ENCODE results near the gene SLC24A3.
A peak's percentile ranks its signal among the peaks of the same experiment; 100 is the strongest.

SLC24A3 gene

DNA sequence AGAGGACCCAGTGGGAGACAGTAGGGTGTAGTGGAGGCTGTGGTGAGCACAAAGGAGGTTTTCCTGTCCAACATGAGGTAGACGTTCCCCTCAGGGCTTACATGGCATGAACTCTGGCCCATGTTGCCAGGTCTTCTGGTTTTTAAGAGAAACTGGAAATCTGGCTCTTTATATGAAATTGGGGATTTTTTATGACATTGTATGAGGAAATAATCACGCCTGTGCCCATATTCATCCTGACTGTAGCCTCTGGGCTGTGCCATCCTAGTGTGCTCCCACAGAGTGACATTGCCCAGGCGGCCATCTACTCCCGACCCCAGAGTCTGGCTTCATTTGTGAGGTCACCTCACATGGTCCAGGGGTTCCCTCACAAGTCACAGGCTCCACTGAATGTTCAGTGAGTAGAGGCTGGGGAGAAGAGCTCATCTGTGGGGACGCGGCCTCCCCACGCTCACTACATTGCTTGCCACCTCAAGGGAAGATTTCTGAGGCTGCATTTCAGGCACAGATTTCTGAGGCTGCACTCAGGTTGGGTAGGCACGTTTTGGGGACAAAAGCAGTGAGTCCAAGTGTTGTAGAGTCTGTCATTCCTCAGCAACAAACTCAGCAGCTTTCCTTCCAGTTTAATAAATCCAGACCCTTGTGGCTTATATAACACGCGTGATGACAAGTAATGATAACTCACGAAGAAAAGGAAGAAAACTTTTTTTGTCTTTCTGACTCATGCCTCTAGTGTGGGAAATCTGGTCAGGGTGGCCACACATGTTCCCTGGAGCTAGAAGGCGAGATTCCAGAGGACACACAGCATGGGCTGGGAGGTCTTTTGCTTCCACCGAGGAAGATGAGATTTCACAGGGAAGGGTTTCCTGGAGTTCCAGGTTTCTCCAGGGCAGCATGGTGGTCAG is 41.7 kb downstream of the SLC24A3 start:
- no CpG with 5 or more reads among the region's 13 CpGs for WGBS (ENCODE audit: extremely low coverage, insufficient coverage, insufficient read length)
- Histone ChIP-seq H3K27me3 (ENCODE audit: insufficient read depth, low read length) (no peaks in the 10 kb centered on the region), H3K4me3 (ENCODE audit: low read depth, low read length) (no peak overlapping the region), H3K4me1 (ENCODE audit: control insufficient read depth in 1 of 2, insufficient read depth in 2 of 2, low read length in 2 of 2) (peaks cover 2 to 7% of the 10 kb centered on the region in 2 experiments), H3K14ac (ENCODE audit: low read length) (no peak overlapping the region), H3K9me3 (ENCODE audit: insufficient read depth, low read depth, low read length) (no peaks in the 10 kb centered on the region), H3K79me1 (ENCODE audit: low read length) (peaks cover 2% of the 10 kb centered on the region), H3K79me2 (ENCODE audit: control insufficient read depth, insufficient read depth, low read length, poor library complexity) (no peaks in the 10 kb centered on the region), H2AFZ (ENCODE audit: insufficient read depth, low read length, poor library complexity) (no peak overlapping the region), H2BK12ac (ENCODE audit: low read length) (no peak overlapping the region), H4K91ac (ENCODE audit: low read depth, low read length) (no peak overlapping the region), H3K4me2 (ENCODE audit: low read length) (no peak overlapping the region), H3K27ac (ENCODE audit: low read depth, low read length) (no peak overlapping the region), H2BK120ac (ENCODE audit: insufficient read depth, low read length, poor library complexity) (no peak overlapping the region), H3K9ac (ENCODE audit: low read length) (no peak overlapping the region), H3K23ac (ENCODE audit: low read length) (no peak overlapping the region), H2AK5ac (ENCODE audit: low read length) (no peak overlapping the region), H3K36me3 (ENCODE audit: control insufficient read depth in 1 of 2, insufficient read depth in 2 of 2, low read length in 2 of 2) (no peaks in the 10 kb centered on the region), H2BK5ac (ENCODE audit: low read depth, low read length, poor library complexity) (no peak overlapping the region), H4K12ac (ENCODE audit: low read depth, low read length) (no peak overlapping the region), H3K4ac (ENCODE audit: low read depth, low read length) (no peak overlapping the region), H3K18ac (ENCODE audit: low read length) (no peak overlapping the region), H4K8ac (ENCODE audit: low read depth, low read length) (no peak overlapping the region)
- peak in 1 of 2 donors; percentile 58 for DNase-seq

DNA sequence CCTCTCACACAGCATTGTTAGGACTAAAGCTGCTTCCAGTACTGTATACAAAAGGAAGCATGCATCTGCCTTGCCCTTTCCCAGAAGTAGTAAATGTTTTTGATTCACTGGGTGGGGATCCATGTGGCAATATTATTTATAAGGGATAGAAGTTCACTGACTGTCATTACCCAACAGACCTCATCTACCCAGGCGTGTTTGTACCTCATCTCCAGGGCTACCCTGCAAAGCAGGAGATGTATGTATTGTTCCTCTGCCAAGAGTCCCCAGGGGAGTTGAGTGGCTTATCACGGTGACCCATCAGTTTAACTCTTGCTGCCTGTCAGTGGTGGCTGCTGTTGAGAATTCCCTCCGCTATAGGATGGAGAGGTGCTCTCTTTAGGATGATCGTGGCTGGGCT is 42.5 kb downstream of the SLC24A3 start:
- Histone ChIP-seq H4K8ac (ENCODE audit: low read depth, low read length) (no peak overlapping the region), H3K9ac (ENCODE audit: low read length) (no peak overlapping the region), H2BK12ac (ENCODE audit: low read length) (no peak overlapping the region), H3K14ac (ENCODE audit: low read length) (no peak overlapping the region), H3K4me2 (ENCODE audit: low read length) (no peak overlapping the region), H2AFZ (ENCODE audit: insufficient read depth, low read length, poor library complexity) (no peak overlapping the region), H3K79me1 (ENCODE audit: low read length) (peaks cover 2% of the 10 kb centered on the region), H3K4me3 (ENCODE audit: low read depth, low read length) (no peak overlapping the region), H4K91ac (ENCODE audit: low read depth, low read length) (no peak overlapping the region), H2BK5ac (ENCODE audit: low read depth, low read length, poor library complexity) (no peak overlapping the region), H3K4me1 (ENCODE audit: control insufficient read depth in 1 of 2, insufficient read depth in 2 of 2, low read length in 2 of 2) (peaks cover 2 to 8% of the 10 kb centered on the region in 2 experiments), H3K18ac (ENCODE audit: low read length) (no peak overlapping the region), H3K27ac (ENCODE audit: low read depth, low read length) (no peak overlapping the region), H3K4ac (ENCODE audit: low read depth, low read length) (no peak overlapping the region), H2AK5ac (ENCODE audit: low read length) (no peak overlapping the region), H3K23ac (ENCODE audit: low read length) (no peak overlapping the region), H3K9me3 (ENCODE audit: insufficient read depth, low read depth, low read length) (no peaks in the 10 kb centered on the region), H3K79me2 (ENCODE audit: control insufficient read depth, insufficient read depth, low read length, poor library complexity) (no peaks in the 10 kb centered on the region), H2BK120ac (ENCODE audit: insufficient read depth, low read length, poor library complexity) (no peak overlapping the region), H3K36me3 (ENCODE audit: control insufficient read depth in 1 of 2, insufficient read depth in 2 of 2, low read length in 2 of 2) (no peaks in the 10 kb centered on the region), H3K27me3 (ENCODE audit: insufficient read depth, low read length) (no peaks in the 10 kb centered on the region), H4K12ac (ENCODE audit: low read depth, low read length) (no peak overlapping the region)
- no CpG with 5 or more reads among the region's 4 CpGs for WGBS (ENCODE audit: extremely low coverage, insufficient coverage, insufficient read length)
- no peak for DNase-seq

GRCh38 chr20:19256085-19256484 is 43.6 kb downstream of the SLC24A3 start:
- Histone ChIP-seq H3K4me3 (ENCODE audit: low read depth, low read length) (no peak overlapping the region), H3K27ac (ENCODE audit: low read depth, low read length) (no peak overlapping the region), H3K9me3 (ENCODE audit: insufficient read depth, low read depth, low read length) (no peaks in the 10 kb centered on the region), H3K79me2 (ENCODE audit: control insufficient read depth, insufficient read depth, low read length, poor library complexity) (no peaks in the 10 kb centered on the region), H4K8ac (ENCODE audit: low read depth, low read length) (no peak overlapping the region), H4K12ac (ENCODE audit: low read depth, low read length) (no peak overlapping the region), H3K27me3 (ENCODE audit: insufficient read depth, low read length) (no peaks in the 10 kb centered on the region), H2BK120ac (ENCODE audit: insufficient read depth, low read length, poor library complexity) (no peak overlapping the region), H2BK12ac (ENCODE audit: low read length) (no peak overlapping the region), H3K4ac (ENCODE audit: low read depth, low read length) (no peak overlapping the region), H3K9ac (ENCODE audit: low read length) (no peak overlapping the region), H4K91ac (ENCODE audit: low read depth, low read length) (no peak overlapping the region), H2AK5ac (ENCODE audit: low read length) (no peak overlapping the region), H3K18ac (ENCODE audit: low read length) (no peak overlapping the region), H3K14ac (ENCODE audit: low read length) (no peak overlapping the region), H3K23ac (ENCODE audit: low read length) (no peak overlapping the region), H3K36me3 (ENCODE audit: control insufficient read depth in 1 of 2, insufficient read depth in 2 of 2, low read length in 2 of 2) (no peaks in the 10 kb centered on the region), H3K79me1 (ENCODE audit: low read length) (peaks cover 2% of the 10 kb centered on the region), H3K4me1 (ENCODE audit: control insufficient read depth in 1 of 2, insufficient read depth in 2 of 2, low read length in 2 of 2) (peaks cover 2 to 10% of the 10 kb centered on the region in 2 experiments), H2BK5ac (ENCODE audit: low read depth, low read length, poor library complexity) (no peak overlapping the region), H3K4me2 (ENCODE audit: low read length) (no peak overlapping the region), H2AFZ (ENCODE audit: insufficient read depth, low read length, poor library complexity) (no peak overlapping the region)
- WGBS (ENCODE audit: extremely low coverage, insufficient coverage, insufficient read length): no CpG with 5 or more reads among the region's 2 CpGs
- DNase-seq: peak; percentile 48 to 77

GRCh38 chr20:19256906-19257595 is 44.6 kb downstream of the SLC24A3 start:
- no peak overlapping the region for H4K91ac ChIP-seq (ENCODE audit: low read depth, low read length)
- H3K79me1 ChIP-seq (ENCODE audit: low read length): peaks cover 2% of the 10 kb centered on the region
- H3K14ac ChIP-seq (ENCODE audit: low read length): no peak overlapping the region
- no peak overlapping the region for H2BK120ac ChIP-seq (ENCODE audit: insufficient read depth, low read length, poor library complexity)
- H3K18ac ChIP-seq (ENCODE audit: low read length): no peak overlapping the region
- H3K9ac ChIP-seq (ENCODE audit: low read length): no peak overlapping the region
- WGBS (ENCODE audit: extremely low coverage, insufficient coverage, insufficient read length): no CpG with 5 or more reads among the region's 11 CpGs
- no peak overlapping the region for H3K4me2 ChIP-seq (ENCODE audit: low read length)
- H4K8ac ChIP-seq (ENCODE audit: low read depth, low read length): no peak overlapping the region
- no peak overlapping the region for H3K27ac ChIP-seq (ENCODE audit: low read depth, low read length)
- no peak for DNase-seq
- H3K4ac ChIP-seq (ENCODE audit: low read depth, low read length): no peak overlapping the region
- H2BK5ac ChIP-seq (ENCODE audit: low read depth, low read length, poor library complexity): no peak overlapping the region
- H3K27me3 ChIP-seq (ENCODE audit: insufficient read depth, low read length): no peaks in the 10 kb centered on the region
- H3K9me3 ChIP-seq (ENCODE audit: insufficient read depth, low read depth, low read length): no peaks in the 10 kb centered on the region
- no peak overlapping the region for H2AK5ac ChIP-seq (ENCODE audit: low read length)
- H3K4me1 ChIP-seq (ENCODE audit: control insufficient read depth in 1 of 2, insufficient read depth in 2 of 2, low read length in 2 of 2): peaks cover 2 to 10% of the 10 kb centered on the region in 2 experiments
- no peak overlapping the region for H2BK12ac ChIP-seq (ENCODE audit: low read length)
- no peaks in the 10 kb centered on the region for H3K79me2 ChIP-seq (ENCODE audit: control insufficient read depth, insufficient read depth, low read length, poor library complexity)
- H3K23ac ChIP-seq (ENCODE audit: low read length): no peak overlapping the region
- no peak overlapping the region for H4K12ac ChIP-seq (ENCODE audit: low read depth, low read length)
- H2AFZ ChIP-seq (ENCODE audit: insufficient read depth, low read length, poor library complexity): no peak overlapping the region
- no peak overlapping the region for H3K4me3 ChIP-seq (ENCODE audit: low read depth, low read length)
- H3K36me3 ChIP-seq (ENCODE audit: control insufficient read depth in 1 of 2, insufficient read depth in 2 of 2, low read length in 2 of 2): no peaks in the 10 kb centered on the region
